ENCODE measurements around the gene ANXA11.

DNA sequence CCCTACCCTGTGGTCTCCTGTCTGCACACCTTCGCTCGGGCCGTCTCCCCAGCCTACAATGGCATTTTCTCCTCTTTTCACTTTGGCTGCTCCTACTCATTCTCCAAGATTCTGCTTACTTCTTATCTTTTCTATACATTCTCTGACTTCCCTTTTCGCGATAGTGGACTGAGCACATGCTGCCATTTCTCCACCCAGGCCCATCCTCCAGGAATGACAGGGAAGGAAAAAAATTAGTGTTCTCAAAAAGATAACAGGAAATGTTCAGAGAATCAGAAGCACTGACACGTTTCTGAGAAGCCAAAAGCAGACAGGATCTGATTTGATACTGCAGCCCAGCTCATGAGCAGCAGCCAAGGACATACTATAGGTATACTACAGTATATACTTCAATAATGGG, 6.4 kb upstream of the ANXA11 start:
- TF ChIP-seq TAF1 (IDR thresholded peaks at IDR 0.05; ENCODE audit: borderline replicate concordance, insufficient read depth, low read length) (no peak), POLR2AphosphoS5 (IDR thresholded peaks at IDR 0.05; ENCODE audit: low read depth, low read length) (no peak), FOXP2 (optimal IDR thresholded peaks at IDR 0.05; ENCODE audit: borderline replicate concordance, extremely low read depth, extremely low read length, insufficient read depth) (no peak), SIN3A (IDR thresholded peaks at IDR 0.05; ENCODE audit: borderline replicate concordance, insufficient read depth, low read length) (no peak)
- TF ChIP-seq, protein P1, sequence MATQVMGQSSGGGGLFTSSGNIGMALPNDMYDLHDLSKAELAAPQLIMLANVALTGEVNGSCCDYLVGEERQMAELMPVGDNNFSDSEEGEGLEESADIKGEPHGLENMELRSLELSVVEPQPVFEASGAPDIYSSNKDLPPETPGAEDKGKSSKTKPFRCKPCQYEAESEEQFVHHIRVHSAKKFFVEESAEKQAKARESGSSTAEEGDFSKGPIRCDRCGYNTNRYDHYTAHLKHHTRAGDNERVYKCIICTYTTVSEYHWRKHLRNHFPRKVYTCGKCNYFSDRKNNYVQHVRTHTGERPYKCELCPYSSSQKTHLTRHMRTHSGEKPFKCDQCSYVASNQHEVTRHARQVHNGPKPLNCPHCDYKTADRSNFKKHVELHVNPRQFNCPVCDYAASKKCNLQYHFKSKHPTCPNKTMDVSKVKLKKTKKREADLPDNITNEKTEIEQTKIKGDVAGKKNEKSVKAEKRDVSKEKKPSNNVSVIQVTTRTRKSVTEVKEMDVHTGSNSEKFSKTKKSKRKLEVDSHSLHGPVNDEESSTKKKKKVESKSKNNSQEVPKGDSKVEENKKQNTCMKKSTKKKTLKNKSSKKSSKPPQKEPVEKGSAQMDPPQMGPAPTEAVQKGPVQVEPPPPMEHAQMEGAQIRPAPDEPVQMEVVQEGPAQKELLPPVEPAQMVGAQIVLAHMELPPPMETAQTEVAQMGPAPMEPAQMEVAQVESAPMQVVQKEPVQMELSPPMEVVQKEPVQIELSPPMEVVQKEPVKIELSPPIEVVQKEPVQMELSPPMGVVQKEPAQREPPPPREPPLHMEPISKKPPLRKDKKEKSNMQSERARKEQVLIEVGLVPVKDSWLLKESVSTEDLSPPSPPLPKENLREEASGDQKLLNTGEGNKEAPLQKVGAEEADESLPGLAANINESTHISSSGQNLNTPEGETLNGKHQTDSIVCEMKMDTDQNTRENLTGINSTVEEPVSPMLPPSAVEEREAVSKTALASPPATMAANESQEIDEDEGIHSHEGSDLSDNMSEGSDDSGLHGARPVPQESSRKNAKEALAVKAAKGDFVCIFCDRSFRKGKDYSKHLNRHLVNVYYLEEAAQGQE (IDR thresholded peaks at IDR 0.05; ENCODE audit: insufficient read depth in 1 of 2, low read depth in 2 of 2, low read length in 2 of 2) = no peak

Data from PFSK-1 (cell line).